ENCODE data around the gene LDHB.
"Not testable (repeated sequence)": the region's sequence is repeated elsewhere in the genome, so short reads cannot be mapped to it uniquely, and the experiment has no call there.

The LDHB gene

DNA sequence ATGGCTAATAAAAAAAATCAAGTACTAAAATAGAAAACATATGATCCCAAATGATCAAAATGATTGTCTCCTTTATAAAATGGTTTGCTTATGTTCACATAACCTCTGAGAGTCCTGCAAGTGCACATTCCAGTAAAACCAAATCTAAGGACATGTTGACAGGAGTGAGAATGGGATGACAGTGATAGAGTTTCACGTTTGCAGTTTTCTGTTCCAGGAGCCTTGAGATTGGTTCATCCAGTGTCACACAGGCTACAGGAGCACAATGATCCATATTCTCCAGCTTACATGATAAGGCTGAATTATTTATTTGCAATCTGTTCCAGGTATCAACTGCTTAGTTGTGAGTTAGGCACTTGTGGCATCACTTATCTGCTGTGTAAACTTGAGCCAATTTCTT is 51.5 kb downstream of the LDHB start:
- no peak for DNase-seq

- DNase-seq: no peak
These were observed 53.2 kb downstream of the LDHB start, which contains the start of gene GYS2 for GRCh38 chr12:21604245-21605101. GYS2 (minus strand) TSS chr12:21604847; CDS start chr12:21604592, 255 bp downstream.

- no peak for DNase-seq
These were observed 54.9 kb downstream of the LDHB start for GRCh38 chr12:21602774-21603173.

DNA sequence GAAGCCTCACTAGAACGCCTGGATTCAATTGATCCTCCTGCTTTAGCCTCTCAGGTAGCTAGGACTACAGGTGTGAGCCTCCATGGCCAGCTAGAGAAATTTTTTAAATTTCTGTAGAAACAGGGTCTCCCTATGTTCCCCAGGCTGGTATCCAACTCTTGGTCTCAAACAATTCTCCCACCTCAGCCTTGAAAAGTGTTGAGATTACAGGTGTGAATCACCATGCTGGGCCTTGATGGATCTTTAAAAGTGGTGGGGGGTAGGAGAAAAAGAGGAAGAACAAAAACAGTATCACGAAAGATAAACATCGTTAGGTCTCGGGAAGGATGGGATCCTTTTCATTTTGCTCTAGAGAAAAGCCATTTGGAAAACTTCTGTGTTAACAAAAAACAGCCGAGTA is 57.4 kb downstream of the LDHB start:
- no peak for DNase-seq

- DNase-seq: no peak
These were observed 58.3 kb downstream of the LDHB start for GRCh38 chr12:21599143-21599999.

DNA sequence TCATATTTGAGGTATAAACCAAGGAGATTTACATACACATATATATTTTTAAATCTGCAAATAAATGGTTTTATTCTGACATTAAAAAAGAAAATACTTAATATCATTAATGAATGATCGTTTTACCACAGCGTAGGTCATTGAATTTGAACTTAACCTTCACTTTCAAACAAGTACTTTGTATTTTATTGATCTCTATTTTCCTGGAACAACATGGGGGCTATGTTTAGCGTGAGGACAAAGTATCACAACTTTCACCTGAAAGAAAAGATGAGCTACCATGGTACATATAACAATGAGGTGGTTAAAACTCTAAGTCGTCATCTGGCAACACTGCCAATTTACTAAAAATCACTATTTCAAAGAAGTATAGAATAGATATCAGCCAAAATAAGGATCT is 59.0 kb downstream of the LDHB start:
- DNase-seq: no peak

- not testable (repeated sequence) for DNase-seq
These were observed 62.3 kb downstream of the LDHB start for GRCh38 chr12:21595356-21595755.

- no peak for DNase-seq
These were observed 72.2 kb downstream of the LDHB start for GRCh38 chr12:21585485-21585884.

Data from hematopoietic multipotent progenitor cell treated with erythropoietin and hydrocortisone succinate and interleukin-3 and kit ligand, for 4 days (in vitro differentiated cells).